ENCODE data around the gene NUDT1.

The NUDT1 gene

DNA sequence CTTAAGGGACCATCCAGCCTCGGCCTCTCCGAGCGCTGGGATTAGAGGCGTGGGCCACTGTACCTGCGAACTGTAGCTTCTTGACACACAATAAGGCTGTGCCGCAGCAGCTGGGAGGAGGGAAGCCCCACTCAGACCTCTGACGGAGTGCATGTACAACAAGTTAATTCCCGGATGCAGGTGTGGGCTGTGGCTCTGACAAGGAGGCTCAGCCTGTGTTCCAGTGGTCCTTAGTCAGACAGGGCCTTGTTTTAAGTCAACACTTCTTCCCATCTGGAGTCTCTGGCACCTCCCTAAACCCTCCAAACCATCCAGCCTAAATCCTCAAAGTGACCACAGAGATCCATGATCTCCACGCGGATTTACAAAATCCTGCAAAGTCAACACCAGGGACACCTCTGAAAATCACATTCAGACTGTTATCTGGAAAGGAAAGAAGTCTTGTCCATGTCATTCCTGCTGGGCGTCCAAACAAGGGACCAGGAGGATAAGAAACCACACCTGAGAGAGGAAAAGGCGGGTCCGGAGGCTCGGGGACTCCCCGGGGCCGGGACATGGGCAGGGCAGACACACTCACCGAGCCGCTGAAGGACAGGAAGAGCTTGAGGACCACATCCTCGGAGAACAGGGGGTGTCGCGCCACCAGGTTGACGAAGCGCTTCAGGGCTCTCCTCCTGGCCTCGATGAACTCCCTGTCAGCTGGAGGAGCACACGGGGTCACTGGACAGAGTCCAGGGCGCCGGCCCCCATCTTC is 29.4 kb downstream of the NUDT1 start:
- DNase-seq: no peak

DNA sequence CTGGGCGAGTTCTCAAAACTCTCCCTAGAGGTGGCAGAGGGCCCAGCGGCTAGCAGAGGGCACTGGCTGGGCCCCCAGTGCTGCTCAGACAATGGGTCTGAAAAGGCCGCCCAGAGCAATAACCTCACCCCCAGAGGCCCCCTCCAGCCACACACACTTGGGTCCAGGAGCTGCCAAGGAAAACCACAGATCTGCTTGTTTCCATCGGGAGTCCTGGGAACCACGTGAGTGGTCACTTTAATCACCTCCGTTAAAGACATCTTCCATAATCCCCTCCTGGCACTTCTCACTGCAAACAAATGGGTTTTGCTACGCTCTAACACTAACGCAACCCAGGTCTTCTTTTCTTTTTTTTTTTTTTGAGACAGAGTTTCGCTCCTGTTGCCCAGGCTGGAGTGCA is 30.0 kb downstream of the NUDT1 start:
- DNase-seq: no peak

DNA sequence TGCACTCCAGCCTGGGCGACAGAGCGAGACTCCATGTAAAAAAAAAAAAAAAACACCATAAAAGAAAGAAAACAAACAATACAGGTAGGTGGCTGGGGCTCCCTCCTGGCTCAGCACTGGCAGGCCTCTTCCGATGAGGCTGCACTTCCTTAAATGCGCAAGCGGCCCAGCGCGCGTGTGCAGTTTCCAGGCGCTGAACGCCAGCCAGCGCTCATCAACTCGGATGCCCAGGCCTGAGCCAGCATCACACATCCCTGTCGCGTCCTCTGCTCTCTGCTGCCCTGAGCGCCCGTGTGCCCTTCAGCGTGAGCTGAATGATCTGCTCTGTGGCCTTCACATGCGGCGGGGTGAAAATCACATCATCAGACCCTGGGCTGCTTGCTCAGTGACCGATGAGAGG is 31.8 kb downstream of the NUDT1 start:
- no peak for DNase-seq

DNA sequence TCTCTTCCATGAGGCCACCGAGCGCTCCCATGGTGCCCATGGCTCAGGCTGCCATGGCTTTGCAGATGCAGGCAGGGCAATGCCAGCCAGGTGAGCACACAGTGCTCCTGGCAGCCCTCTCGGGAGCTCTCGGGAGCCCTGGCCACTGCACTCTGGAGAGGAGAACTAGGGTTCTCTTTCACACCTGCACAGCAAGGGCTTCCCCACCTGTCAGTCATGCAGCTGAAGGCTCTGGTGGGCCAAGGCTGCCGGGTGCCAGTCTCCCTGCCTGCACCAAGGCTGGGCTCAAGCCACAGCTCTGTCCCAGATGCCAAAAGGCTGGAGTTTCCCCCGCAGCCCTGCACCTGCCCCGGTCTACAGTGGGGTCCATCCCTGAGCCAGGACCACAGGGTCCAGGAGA is 32.6 kb downstream of the NUDT1 start:
- DNase-seq: no peak

DNA sequence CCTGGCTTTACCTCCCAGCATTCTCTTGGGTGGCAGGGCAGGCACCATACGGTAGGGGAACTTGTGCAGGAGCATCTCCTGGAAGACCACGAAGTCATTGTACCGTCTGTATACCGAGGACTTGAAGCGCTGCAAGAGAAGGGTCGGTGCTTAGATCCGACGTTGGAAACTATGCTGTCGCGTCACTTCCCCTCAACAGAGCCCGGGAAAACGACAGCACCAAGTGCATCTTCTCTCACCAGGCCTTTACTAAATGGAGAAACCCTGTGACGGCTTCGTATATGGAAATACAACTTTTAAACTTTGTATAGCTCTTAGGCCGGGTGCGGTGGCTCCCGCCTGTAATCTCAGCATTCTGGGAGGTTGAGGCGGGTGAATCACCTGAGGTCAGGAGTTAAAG is 33.1 kb downstream of the NUDT1 start:
- DNase-seq: no peak

DNA sequence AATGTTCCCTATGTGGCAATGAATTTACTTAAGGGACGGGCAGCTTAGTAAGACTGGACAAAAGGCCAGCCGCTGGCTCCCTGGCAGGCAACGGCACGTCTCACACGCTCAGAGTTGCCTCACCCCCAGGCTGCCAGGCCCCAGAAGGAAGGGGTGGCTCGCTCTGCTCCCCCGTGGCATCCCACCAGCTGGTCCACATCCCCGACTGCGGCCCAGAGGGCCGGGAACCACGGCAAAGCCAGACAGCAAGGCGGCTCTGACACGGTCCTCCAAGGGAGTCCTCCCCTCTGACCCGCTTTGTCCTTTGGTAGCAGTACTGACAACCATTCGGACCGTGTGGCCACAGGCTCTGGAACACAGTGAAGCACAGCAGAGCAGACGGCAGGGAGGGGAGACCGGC is 34.1 kb downstream of the NUDT1 start:
- no peak for DNase-seq

DNA sequence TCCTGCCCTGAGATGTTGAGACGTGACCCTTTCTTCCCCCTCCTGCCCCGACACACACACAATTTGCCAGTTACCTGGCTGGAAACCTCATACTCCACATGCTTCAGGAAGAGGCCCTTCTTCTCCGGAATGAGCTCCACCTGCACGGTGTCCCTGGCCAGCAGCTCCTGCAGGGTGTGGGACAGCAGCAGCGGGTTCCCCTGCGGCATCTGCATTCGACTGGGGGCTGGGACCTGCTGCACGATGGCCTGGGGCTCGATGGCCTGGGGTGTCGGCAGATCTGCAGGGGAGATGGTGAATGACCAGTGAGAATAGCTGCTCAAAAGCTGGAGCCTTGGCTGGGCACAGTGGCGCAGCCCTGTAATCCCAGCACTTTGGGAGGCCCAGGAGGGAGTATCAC is 36.0 kb downstream of the NUDT1 start:
- DNase-seq: no peak

DNA sequence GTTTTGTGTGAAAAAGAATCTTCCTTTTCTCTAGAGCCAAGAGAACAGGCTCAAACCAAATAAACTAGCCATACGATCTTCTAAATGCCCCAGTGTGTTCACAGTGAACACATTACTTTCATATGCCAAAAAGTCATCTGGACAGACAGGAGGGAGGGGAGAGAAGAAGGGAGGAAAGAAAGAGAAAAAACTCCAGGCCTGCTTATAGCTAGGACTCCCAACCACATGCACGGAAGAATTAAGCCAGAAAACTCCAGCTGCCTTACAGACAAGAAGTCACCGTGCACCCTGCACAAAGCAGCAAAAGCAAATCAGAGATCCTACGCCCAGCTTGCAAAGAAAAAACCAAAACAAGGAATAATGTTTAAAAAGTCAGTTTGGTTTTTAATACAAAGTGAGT is 37.9 kb downstream of the NUDT1 start:
- DNase-seq: peak; percentile 68

DNA sequence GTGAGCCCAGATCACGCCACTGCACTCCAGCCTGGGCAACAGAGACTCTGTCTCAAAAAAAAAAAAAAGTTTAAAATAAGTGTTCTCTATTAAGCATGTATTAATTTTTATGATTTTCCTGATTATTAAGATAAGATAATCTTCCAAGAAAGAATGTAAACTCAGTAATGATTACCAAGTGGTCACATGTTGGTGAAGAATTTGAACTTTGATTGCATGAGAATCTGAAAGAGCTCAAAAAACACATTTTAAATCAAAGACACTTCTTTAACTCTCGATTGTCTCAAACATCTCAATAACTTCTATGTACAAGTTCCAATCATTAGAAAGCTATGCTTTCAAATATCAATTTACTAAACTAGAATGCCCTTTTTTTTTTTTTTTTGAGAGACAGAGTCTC is 38.4 kb downstream of the NUDT1 start:
- no peak for DNase-seq

DNA sequence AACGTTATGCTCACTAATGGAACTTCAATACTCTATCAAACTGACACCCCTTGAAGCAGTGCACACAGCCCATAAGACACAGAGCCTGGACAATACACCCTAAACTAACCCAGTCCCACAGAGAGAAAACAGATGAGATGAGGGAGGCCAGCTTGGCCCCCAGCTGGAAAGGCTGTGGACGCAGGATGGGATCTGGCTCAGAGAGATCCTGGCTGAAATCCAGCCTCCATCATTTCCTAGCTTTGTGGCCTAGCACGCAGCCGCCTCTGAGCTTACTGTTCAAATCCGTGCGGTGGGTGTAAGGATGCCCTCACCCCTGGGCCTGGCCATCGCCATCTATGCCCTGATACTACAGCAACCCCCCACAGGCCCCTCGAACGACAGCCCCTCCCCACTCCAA is 39.5 kb downstream of the NUDT1 start:
- DNase-seq: peak; percentile 77

DNA sequence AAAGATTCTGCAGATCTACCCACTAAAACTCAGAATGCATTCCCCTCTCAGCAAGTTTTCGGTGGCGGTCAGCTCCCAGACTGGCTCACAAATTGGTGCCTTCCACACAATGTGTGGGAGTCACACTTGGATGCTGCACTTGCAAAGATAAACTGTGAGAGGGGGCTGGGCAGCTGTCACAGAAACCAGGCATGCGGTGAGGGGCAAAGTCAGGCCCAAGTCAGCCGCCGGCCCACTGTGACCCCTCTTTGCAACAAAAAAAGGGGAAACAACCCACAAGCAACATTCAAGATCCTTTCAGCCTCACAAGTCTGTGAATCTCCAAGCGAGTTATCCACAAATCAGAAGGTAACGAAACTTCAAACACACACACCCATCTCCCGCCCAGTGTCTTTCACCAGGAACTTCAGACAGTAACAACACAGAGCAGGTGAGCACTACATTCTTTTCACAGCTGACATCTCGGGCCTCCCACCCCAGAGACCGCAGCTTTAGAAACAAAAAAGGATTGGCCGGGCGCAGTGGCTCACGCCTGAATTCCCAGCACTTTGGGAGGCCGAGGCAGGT is 40.2 kb downstream of the NUDT1 start:
- DNase-seq: no peak

DNA sequence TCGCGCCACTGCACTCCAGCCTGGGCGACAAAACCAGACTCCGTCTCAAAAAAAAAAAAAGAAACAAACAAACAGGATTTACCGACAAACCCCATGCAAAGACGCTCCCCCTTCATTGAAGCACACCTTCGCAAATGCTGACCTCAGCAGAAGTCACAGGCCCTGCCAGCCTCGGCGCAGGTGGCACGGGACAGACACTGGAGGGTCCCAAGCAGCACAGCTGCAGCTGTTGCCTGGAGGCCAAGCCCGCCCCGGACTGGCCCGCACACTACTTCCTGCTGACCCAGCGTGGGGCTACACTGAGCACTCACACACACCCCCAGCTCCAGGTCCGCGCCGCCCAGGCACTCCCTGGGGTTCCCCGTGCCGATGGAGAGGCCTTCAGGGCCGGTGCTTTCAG is 41.0 kb downstream of the NUDT1 start:
- DNase-seq: no peak

DNA sequence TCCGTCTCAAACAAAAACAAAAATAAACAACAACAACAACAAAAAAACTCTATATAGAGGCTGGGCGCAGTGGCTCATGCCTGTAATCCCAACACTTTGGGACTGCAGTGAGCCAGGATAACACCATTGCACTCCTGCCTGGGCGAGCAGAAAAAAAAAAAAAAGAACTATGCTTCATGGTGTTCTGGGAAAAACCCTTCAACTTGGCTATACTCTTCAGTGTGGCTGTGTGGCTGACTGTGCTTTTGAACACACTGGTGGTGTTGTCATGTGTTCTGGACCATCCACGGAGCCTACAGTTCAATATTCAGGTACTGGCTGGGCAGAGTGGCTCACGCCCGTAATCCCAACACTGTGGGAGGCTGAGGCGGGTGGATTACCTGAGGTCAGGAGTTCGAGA is 45.7 kb downstream of the NUDT1 start:
- DNase-seq: no peak

DNA sequence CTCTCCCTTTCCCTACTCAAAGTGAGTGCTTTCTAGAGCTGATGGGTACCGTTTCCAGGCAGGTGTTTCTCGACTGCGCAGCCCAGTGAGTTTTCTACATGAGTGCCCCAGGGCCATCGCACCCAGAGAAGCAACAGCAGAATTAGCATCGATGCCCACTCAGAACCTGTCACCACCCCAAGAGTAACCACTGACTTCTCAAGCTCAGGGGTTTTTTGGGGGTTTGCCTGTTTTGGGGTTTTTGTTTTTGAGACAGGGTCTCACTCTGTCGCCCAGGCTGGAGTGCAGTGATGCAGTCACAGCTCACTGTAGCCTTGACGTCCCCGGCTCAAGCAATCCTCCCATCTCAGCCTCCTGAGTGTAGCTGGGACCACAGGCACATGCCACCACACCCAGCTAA is 46.5 kb downstream of the NUDT1 start:
- DNase-seq: no peak

DNA sequence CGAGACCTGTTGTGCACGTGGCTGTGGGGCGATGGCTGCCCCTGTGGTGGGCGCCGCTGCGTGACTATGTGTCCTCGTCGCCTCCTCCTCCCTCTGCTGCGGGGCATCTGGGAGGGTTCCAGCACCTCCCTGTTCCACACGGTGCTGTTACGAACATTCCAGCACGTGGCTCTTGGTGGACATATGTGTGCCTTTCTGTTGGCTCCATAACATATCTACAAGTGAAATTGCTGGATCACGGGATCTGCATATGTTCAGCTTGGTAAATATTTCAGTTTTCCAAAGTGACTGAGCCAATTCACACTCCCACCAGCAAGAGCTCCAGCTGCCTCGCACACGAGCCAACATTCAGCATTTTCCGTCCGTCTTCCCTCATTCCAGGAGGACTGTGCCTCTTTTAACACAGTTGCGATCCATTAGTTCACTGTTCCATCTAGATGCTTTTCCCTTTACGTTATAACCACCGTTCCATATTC is 47.1 kb downstream of the NUDT1 start:
- peak; percentile 88 for DNase-seq

DNA sequence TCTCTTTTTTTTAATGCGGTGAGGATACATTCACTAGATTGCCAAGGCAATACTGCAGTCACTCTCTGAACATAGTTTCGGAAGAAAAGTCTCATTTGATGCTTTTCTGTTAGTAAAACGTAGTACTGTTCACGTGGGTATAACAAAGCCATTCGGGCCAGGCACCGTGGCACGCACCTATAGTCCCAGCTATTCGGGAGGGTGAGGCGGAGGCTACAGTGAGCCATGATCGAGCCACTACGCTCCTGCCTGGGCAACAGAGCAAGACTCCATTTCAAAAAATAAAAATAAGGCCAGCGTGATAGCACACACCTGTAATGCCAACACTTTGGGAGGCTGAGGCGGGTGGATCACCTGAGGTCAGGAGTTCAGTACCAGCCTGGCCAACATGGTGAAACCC is 47.6 kb downstream of the NUDT1 start:
- DNase-seq: no peak

DNA sequence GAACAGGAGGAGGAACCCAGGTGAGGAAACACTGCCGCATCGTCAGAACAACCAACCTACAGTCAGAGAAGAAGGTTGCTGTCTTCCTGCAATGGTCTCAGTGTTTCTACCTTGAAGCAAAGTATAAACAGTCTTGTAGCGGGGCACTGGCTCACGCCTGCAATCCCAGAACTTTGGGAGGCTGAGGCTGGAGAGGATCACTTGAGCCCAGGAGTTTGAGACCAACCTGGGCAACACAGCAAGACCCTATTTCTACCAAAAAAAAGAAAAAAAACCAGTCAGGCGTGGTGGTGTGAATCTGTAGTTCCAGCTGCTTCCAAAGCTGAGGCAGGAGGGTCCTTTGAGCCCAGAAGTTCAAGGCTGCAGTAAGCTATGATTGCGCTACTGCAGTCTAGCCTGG is 48.9 kb downstream of the NUDT1 start:
- no peak for DNase-seq

DNA sequence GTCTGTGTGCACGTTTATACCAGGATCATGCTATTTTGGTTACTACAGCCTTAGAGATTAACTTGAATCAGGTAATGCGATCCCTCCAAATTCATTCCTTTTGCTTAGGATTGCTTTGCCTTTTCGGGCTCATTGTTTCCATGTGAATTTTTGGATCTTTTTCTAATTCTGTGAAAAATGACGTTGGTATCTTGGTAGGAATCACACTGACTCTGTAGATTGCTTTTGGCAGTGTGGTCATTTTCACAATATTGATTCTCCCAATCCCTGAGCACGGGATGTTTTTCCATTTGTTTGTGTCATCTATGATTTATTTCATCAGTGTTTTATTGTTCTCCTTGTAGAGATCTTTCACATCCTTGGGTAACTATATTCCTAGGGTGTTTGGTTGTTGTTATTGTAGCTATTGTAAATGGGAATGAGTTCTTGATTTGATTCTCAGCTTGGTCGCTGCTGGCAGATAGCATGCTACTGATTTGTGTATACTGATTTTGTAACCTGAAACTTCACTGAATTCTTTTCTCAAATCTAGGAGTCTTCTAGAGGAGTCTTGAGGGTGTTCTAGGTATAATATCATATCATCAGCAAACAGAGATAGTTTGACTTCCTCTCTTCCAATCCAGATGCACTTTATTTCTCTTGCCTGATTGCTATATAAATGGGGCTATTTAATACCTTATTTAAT is 54.1 kb downstream of the NUDT1 start:
- DNase-seq: no peak

DNA sequence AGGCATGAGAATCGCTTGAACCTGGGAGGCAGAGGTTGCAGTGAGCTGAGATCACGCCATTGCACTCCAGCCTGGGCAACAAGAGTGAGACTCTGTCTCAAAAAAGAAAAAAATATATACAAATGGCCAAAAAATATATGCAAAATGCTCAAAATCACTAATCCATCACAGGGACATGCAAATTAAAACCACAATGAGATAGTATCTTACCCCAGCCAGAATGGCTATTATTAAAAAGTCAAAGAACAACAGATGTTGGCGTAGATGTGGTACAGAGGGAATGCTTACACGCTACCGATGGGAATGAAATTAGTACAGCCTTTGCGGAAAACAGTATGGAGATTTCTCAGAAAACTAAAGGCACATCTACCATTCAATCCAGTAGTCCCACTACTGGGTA is 54.8 kb downstream of the NUDT1 start:
- no peak for DNase-seq

DNA sequence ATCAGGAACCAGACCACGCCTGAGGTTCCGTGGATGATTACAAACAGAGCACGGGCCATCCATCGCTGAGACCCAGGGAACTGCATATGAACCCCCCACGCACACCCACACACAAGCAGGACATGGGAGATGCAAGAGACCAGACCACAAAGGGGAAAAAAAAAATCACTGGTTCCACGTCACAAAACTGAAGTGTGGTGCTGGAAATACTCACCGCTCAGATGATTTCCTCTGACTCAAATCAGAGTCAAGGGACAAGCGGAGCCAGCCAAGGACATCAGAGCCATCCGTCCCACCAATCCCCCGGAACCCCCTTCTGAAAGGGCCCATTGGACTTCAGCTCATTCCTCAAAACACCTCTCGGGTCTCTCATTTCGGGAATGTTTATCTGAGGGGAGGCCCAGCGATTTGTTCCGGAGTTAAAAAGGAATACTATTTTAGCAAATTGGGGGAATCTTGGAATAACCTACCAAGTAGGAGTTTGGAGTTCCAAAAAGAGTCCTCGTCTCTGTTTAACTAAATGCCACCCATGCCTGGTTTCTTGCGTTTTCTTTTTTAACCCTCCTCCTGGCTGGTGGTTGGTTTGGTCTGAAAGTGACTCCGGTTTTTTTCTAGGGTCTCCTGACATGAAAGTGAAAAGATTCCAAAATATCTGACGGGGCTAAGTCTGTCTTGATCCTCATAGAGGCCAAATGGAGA is 57.3 kb downstream of the NUDT1 start:
- DNase-seq: peak; percentile 60

DNA sequence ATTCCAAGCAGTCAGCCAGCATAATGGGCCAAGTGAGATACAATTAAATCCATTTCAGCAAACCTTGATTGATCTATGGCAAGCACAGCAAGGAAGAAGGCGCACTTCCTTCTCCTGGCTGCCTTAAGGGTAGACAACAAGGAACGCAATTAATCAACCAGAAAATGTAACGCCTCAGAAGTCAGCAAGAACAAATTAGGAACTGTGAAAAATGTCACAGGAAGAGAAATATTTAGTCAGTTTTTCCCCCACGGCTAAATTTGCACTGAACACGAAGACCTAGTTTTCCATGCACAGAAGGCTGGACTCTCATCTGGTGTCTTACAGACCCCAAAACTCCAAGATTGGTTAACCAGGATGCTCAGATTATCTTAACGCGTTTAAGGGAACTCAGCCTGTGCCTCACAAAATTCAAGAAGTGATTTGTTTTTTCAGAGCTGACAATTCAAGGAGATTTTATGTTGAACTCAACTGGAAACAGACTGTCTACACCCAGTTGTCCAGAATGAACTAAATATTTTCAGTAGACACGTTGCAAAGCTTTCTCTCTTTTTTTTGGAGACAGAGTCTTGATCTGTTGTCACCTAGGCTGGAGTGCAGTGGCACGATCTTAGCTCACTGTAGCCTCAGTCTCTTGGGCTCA is 58.0 kb downstream of the NUDT1 start:
- DNase-seq: no peak
